ENCODE data around the gene KLHL5.

The KLHL5 gene

DNA sequence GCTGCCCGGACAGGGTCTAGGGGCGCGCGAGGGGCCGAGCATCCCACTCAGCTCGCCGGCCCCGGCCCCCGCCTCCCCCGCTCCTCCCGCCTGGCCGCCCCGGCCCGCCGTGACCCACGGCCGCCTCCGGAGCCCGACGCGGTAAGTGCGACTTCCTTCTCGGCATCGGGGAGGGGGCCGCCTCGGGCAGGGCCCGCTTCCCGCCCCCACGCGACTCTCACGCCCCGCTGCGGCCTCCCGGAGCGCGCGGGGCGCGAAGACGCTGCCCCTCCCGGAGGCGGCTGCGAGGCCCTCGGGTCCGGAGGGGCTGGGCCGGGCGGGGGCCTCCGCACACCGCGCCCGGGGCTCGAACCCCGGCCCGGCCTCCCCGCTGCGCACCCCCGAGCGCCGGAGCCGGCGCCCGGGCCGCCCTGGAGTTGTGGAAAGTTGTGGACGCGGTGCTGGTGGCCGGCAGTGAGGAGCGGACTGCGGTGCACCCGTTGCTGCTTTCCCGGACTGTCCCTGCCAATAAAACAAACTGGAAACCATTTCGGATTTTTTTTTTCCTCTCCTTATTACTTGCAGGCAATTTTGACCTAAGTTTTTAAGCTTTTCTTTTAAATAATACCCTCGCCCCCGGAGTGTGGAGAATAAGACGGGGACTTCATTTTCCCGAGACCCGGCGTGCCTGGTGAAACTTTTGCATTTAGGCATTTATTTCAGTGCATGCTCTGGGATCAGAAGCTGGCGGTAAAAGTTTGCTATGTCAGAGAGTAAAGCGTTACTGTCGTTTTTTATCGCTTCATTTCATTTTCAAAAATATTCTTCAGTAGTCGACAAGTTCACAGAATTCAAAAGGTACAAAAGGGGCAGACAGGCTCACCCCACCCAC lies 16.8 kb upstream of the KLHL5 start:
- peak; percentile 51 for DNase-seq

DNA sequence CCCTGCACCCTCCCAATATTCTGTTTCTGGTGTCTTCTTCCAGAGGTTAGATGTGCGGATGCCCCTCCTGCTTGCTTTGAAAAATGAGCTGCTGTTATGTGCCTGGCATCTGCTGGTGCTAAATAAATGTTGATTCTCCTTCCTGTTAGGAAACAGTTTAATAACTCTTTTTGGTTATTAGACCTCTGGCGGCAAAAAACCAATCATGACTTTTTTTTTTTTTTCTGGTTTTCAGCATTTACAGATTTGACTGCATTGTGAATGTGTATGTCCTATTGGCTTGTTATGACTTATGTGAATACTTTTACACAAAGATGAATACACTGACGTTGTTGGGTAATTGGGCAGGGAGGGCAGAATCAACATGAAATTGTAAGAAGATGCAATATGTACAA lies 16.2 kb upstream of the KLHL5 start:
- DNase-seq, result no peak

DNA sequence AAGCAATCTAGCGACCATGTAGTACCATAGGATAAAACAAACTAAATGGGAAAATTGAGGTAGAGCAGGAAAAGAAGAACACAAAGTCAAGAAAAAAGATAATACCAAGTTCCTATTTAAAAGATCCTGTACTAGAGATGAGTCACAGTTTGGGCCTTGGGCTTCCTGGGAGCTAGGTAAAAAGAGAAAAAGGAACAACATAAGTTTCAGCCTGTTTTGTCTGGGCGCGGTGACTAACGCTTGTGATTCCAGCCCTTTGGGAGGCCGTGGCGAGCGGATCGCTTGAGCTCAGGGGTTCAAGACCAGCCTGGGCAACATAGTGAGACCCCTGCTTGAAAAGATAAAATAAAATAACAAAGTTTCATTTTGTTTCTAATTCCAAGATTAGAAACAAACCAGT lies 15.8 kb upstream of the KLHL5 start:
- DNase-seq, result no peak

DNA sequence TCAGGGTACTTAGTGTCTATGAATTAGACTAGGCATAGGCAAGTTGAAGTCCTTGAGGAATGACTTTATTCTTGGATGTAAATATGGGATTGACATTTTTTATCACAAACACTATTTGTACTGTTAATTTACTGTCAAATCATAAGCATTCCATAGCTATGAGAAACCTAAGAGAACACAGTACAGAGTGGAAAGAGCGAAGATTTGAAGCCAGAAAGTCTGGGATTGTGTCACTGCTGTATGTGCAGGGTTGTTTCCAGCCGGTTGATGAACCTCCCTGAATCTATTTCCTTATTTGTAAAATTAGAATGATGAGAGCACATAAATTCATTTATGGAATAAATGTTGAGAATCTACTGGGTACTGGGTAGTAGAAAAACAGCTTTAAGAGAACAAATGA lies 14.4 kb upstream of the KLHL5 start:
- DNase-seq, result no peak

DNA sequence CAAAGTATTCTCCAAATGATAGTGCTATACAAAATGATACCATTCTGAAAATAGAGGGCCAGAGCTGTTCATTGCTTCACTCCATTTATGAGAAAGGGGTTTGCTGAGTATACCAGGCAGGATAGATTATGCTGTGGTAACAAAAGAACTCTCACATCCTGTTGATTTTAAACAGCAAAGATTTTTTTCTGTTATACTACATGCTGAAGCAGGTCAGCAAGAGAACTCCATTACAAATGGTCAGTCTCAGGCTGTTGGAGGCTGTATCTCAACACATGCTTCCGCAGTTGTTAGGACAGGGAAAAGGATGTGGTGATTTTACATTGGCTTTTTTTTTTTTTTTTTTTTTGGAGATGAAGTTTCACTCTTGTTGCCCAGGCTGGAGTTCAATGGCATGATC lies 13.7 kb upstream of the KLHL5 start:
- no peak for DNase-seq

DNA sequence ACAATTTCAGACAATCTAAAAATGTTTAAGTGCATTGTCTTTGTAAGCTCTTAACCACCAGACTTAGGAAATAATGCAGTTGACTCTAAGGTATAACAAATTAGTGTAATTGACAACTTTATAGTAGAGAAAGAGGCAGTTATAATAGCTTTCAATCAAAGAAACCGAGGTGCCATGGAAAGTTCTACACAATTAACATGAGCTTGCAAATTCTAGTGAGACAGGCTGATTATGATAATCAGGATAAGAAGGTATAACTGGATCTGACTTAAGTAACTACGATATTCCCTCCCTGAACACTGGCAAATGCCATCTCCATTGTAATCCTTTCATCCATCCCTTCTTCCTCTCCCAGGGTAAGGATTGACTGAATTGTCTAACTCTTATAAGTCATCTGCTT lies 11.4 kb upstream of the KLHL5 start:
- no peak for DNase-seq

DNA sequence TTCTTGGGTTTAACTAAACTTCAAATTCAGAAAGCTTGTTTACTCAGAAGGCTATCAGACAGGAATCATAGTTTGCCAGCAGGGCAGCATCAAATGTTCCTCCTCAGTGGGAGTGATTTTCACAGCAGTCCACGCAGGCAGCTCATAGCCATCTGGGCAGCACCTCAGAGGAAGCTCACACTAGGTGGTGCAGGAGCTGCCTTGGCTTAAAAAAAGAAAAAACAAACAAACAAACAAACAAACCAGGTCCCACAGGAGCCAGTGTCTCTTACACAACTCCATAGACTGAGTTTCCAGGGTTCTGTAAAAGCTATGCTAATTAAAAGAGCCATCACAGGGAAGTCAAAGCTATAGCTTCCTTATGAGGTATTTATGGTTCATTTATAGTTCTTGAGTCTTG lies 10.5 kb upstream of the KLHL5 start:
- DNase-seq, result no peak

DNA sequence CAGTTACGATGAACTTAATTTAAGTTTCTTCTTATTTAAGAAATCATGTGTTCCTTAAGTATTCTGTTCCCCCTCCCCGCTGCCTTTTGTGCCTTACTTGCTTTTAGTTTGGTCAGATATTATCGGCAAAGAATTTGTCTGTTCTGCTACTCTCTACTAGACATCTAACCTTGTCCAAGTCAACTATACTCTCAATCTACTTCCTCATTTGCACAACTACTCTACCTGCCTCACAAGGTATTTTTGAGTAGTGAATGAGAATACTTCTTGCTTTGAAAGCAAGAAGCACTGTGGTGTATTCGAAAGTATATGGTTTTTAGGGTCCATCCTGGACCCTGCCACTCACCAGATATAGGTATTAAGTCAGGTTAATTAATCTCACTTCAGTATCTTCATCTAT lies 8.0 kb upstream of the KLHL5 start:
- DNase-seq, result no peak

DNA sequence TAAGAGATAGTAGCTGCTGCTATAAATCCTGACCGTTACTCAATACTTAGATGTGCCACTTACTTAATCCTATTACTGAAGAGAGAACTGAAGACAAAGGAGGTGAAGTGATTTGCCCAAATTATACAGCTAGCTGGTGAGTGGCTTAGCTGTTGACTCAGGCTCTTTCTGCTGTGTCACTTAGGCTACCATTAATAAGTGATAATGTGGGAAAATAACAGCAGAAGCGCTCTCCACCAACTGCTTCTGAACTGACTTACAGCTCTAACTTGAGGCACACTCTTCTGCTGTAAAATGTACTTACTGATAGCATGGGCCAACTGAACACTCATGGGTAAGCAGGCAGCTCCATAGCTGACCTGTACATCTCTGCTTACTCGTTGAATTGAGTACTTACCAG lies 7.5 kb upstream of the KLHL5 start:
- no peak for DNase-seq

DNA sequence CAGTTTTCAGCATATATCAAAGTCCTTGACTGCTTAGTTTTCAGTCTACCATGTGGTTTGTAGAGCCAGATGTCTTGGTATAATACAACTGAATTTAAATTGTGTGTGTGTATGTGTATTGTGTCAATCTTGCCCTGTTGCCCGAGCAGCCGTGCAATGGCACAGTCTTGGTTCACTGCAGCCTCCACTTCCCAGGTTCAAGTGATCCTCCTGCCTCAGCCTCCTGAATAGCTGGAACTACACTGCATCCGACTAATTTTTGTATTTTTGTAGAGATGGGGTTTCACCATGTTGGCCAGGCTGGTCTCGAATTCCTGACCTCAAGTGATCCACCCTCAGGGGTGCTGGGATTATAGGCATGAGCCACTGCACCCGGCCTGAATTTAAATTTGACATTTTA lies 6.0 kb upstream of the KLHL5 start:
- no peak for DNase-seq

DNA sequence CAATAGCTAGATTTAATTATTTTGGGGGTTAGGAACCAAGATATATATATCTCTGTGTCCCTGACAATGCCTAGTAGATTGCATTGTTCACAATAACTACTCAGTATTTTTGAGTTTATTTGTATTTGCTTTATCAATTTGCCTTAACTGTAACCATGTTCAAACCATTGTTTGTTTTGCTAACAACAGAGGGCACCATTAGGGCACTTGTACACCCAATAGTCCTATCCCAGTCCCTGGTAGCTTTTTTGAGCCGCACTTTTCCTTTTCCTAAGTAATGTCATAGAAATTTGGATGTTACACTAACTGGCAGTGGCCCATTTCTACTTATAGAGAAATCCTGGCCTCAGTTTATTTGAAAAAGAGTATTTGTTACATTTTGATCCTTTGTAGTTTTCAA lies 575 bp upstream of the KLHL5 start:
- DNase-seq, result no peak

DNA sequence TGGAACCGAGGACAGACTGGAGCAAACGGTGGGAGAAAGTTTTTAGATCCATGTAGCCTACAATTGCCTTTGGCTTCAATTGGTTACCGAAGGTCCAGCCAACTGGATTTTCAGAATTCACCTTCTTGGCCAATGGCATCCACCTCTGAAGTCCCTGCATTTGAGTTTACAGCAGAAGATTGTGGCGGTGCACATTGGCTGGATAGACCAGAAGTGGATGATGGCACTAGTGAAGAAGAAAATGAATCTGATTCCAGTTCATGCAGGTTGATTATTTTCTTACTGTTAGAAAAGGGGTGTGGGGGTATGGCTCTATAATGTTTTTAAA lies 702 bp downstream of the KLHL5 start:
- no peak for DNase-seq

DNA sequence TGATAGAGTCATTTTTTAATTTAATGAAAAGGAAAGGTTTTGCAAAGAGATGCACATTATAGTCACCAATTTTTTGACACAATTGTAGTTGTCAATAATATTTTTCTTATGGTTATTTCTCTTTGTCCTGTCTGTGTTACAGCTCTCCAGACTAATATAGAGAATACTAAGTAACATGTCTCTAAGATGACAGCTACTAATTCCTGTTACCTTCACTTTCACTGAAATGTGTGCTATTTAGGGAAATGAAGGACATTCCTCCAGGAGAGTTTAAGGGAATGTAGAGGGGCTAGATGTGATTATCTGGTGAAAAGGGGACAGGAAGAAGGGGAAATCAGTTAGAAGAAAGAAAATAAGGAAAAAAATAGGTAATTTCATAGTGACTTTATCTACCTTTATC lies 1.4 kb downstream of the KLHL5 start:
- no peak for DNase-seq

DNA sequence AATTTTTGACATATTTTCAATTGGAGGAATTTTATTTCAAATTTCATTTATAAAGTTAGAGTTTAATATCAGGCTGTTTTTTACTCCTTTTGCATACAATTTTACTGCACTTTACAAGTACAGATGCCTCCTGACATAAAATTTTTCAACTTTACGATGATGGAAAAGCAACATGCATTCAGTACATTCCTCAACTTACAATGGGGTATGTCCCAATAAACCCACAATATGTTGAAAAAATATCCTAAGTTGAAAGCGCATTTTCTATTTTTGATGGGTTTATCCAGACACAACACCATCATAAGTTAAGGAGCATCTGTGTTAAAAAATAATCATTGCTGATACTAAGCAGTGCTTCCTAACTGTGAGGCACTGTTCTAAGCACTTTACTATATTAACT lies 4.3 kb downstream of the KLHL5 start:
- DNase-seq, result no peak

DNA sequence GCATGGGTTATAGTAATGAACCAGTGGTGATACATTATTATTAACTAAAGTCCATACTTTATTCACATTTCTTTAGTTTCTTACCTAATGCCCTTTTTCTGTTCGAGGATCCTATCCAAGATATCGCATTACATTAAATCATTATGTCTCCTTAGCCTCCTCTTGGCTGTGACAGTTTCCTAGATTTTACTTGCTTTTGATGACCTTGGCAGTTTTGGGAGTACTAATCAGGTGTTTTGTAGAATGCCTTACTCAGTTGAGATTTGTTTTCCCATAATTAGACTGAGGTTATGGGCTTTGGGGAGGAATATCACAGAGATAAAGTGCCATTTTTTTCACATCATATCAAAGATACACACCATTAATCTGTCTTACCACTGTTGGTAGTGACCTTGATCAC lies 5.0 kb downstream of the KLHL5 start:
- no peak for DNase-seq

DNA sequence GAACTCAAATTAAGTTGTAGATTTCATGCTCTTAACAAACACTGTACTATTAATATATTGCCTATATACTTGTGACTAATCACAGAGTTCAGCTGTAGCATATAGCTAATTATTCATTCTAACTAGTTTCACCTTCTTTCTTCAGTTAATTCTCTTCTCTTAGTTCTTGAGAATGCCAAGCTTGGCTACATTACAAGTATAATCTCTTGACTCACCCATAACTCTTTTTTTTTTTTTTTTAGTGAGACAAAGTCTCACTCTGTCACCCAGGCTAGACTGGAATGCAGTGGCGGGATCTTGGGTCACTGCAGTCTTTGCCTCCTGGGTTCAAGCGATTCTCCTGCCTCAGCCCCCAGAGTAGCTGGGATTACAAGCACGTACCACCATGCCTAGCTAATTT lies 5.4 kb downstream of the KLHL5 start:
- no peak for DNase-seq

DNA sequence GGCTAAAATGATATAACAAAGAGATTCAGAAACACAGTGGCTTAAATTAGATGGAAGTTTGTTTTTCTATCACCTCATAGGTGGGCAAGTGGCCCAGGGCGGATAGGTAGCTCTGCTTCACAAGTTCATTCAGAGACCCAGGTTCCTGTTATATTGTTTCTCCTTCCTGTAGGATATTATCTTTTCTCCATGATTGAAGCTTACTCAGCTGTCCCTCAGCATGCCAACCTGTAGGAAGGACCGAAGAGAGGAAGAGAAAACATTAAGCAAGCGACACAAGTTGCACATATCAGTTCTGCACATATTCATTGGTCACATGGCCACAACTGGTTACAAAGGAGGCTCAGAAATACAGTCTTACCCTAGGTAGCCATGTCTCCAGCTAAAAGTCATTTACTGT lies 6.9 kb downstream of the KLHL5 start:
- no peak for DNase-seq

DNA sequence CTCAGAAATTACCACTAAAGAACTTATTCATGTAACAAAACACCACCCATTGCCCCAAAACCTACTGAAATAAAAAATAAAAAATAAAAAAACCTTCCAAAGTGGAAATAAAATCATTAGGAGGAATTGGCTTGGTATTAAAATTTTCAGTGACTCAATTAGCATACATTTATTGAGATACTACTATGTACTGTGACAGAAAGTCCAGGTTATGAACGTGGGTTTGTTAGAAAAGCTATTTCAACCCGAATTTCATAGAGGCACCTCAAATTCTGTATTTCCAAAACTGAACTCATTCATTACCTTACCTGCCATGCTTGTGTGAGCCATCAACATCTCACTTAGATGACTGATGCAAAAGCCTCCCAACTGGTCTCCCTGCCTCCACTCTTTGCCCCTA lies 16.8 kb downstream of the KLHL5 start:
- no peak for DNase-seq

DNA sequence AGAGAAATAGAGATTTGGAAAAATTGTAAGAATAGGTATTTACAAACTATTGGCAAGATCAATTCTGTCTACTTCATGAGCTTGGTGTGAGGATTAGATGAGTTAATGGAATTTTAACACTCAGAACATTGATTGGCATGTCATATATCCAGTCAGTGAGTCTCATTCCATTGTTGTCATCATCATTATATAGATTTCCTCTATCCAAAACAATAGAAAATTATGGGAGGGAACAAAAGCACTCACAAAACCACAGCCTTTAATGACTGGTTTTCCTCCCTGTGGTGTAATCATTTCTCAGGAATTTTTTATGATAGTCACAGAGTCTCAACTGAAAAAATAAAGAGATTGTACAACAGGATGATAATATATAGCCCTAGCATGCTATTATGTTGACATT lies 21.1 kb downstream of the KLHL5 start:
- no peak for DNase-seq

DNA sequence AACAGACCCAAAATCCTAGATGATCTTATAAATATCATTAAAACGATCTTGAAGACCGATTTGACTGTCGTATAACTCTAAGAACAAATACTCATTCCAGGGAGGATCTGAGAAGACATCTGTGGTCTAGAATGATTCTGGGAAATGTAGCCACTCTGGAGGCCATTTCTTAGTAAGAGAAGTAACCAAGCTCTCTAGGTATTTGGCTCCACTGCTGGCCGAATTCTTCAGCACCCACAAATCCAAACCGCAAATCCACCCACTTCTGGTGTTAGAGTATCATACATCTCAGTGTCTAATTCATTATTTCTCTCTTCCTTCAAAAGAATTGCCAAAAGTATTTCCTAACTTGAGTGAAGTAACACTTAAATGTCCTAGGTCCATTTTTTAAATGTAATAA lies 23.9 kb downstream of the KLHL5 start:
- no peak for DNase-seq

DNA sequence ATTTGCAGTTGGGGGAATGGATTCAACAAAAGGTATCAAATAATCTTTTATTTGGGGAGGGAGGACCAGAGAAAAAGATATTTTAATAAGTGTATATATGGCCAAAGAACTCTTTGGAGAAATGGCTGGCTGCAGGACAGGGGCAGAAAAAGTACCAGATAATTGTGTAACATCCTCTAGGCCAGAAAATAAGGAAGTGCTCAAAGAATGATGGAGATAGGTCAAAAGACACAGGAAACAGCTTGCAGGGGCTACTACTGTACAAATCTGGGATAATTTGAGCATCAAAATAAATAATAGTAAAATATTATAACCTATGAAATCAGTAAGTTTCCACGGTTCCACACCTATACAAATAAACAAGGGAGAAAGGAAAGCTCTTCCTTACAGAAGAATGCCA lies 34.8 kb downstream of the KLHL5 start:
- DNase-seq, result no peak

DNA sequence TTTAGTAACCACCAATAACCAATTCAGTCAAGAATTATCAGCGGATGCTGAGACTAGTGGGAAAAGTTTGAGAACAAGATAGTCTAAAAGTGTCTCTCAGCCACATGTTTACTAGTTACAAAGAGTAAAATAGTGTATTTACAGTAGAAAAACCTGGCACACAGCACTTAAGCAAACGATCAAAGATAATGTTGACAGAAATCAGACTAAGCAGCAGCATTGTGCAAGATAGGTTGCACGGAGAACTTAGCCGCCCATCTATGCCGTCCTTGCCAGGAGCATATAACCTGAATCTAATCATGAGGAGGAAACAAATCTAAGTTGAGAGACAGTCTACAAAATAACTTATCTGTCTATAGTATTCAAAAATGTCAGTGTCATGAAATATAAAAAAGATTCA lies 35.3 kb downstream of the KLHL5 start:
- no peak for DNase-seq

DNA sequence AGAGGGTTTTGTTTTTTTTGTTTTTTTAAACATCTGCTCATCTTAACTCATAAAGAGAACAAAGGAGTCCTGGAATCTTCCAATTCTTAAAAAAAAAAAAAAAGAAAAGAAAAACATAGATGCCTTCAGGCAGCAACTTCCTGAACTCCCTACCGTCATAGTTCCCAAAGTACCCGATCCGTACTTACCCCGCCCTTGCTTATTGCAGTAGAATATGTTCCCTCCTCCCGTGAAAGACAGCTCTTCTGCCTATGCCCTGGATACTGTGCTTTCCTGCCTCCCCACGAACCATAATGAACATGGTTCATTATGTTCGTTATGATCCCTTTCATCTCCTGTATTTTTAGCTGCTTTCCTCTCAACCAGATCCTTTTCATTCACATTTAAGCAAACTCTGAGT lies 40.3 kb downstream of the KLHL5 start:
- DNase-seq, result no peak

DNA sequence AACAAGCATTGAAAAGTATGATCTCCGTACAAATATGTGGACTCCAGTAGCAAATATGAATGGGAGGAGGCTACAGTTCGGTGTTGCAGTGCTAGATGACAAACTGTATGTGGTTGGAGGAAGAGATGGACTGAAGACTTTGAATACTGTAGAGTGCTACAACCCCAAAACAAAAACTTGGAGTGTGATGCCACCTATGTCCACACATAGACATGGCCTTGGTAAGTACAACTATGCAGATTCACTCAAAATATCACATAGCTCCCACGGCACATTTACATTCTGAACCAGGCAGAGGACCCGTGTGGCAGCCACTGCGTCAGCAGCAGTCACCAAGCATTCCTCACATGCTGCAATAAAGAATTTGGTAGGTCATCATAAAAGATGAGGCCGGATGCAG lies 41.3 kb downstream of the KLHL5 start:
- no peak for DNase-seq

DNA sequence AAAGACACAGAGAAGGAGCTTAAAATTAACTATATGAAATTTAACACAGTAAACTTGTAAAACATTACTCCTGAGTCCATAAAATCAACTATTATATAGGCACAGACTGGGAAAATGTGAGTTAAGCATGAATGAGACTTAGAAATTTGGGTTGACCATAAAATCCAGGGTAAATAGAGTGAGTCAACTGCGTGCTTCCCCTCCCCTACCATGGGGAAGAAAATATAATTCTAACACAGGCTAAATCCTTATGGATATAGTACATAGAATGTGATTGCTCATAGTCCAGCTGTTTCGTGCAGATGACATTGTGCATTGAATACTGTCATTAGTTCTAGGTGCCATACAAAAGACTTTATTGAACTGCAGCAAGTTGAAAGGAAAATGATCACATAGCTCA lies 42.2 kb downstream of the KLHL5 start:
- DNase-seq, result no peak

DNA sequence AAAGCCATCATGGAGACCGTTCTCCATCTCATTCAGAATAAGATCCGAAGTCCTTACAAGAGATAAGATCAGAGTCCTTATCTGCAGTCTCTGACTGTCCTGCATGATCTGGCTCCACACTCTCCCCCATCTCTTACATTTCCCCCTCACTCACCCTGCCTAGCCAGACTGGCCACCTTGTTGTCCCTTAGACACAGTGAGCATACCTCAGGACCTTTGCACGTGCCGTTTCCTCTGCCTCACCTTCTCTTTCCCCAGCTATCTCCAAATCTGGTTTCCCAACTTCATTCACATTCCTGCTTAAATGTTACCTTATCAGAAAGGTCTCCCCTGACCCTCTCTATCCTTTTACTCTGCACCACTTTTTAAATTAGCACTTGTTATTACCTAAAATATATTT lies 44.0 kb downstream of the KLHL5 start:
- no peak for DNase-seq
